GM12892 (cell line): ENCODE results near the gene CSPG4.
"Not testable (repeated sequence)": the region's sequence is repeated elsewhere in the genome, so short reads cannot be mapped to it uniquely, and the experiment has no call there.

Experiments used
- POLR2A ChIP-seq: IDR thresholded peaks from 2 replicates; pipeline ENCODE4 v1.6.1; 2011; ENCODE audit warnings: low read depth, low read length, control low read depth
- POLR2AphosphoS5 ChIP-seq: IDR thresholded peaks from 2 replicates; pipeline ENCODE4 v1.6.1; 2011; ENCODE audit warnings: low read depth, low read length, control low read depth

- TF ChIP-seq POLR2AphosphoS5, POLR2A: not testable (repeated sequence)
These were observed 29.7 kb upstream of the CSPG4 start for GRCh38 chr15:75742346-75742745.
